ENCODE measurements around the gene CDKN2B-AS1. TPM values are rescaled to one million over a fixed set of nuclear protein-coding genes. Genes with fewer than 3 reads are reported as not detected.

CDKN2B-AS1 gene
- total and polyA plus RNA-seq, 2 of the 13 experiments (the other 11 are each of a cell fraction or from before 2014, with no cell fraction given), result 0.64 to 2.3 TPM

GRCh38 chr9:22158927-22159346 is 164.3 kb downstream of the CDKN2B-AS1 start (continued):
- TF ChIP-seq DR1 (CRISPR knock-in tag; IDR thresholded peaks at IDR 0.05) (no peak), ZNF790 (CRISPR knock-in tag; IDR thresholded peaks at IDR 0.05; ENCODE audit: borderline replicate concordance) (no peak), ZNF501 (CRISPR knock-in tag; IDR thresholded peaks at IDR 0.05) (no peak), SRSF4 (IDR thresholded peaks at IDR 0.05; ENCODE audit: low read depth, low read length, poor library complexity, severe bottlenecking) (no peak), FOXK1 (CRISPR knock-in tag; IDR thresholded peaks at IDR 0.05; ENCODE audit: borderline replicate concordance, low read depth) (peak; percentile 91), TFE3 (CRISPR knock-in tag; IDR thresholded peaks at IDR 0.05) (peak; percentile 97), DRAP1 (CRISPR knock-in tag; IDR thresholded peaks at IDR 0.05) (no peak), ZNF260 (CRISPR knock-in tag; IDR thresholded peaks at IDR 0.05; ENCODE audit: borderline replicate concordance, low read depth) (no peak), CREM (IDR thresholded peaks at IDR 0.05) (peak; percentile 48), CREM (CRISPR knock-in tag; IDR thresholded peaks at IDR 0.05) (no peak), ZNF589 (CRISPR knock-in tag; conservative IDR thresholded peaks at IDR 0.05) (0 out of 2 replicates have a peak, but pooled peaks have one; percentile 44), ZSCAN25 (CRISPR knock-in tag; IDR thresholded peaks at IDR 0.05) (no peak), ZNF709 (CRISPR knock-in tag; IDR thresholded peaks at IDR 0.05) (no peak), BRCA1 (CRISPR knock-in tag; IDR thresholded peaks at IDR 0.05) (no peak), ZIK1 (CRISPR knock-in tag; IDR thresholded peaks at IDR 0.05; ENCODE audit: borderline replicate concordance, low read depth) (no peak), ZBTB3 (CRISPR knock-in tag; IDR thresholded peaks at IDR 0.05; ENCODE audit: borderline replicate concordance, low read depth) (no peak), ZSCAN29 (CRISPR knock-in tag; conservative IDR thresholded peaks at IDR 0.05) (no peak), TOE1 (CRISPR knock-in tag; IDR thresholded peaks at IDR 0.05) (no peak), FOXK2 (IDR thresholded peaks at IDR 0.05) (no peak), SATB2 (CRISPR knock-in tag; IDR thresholded peaks at IDR 0.05) (no peak), MTF1 (CRISPR knock-in tag; IDR thresholded peaks at IDR 0.05) (no peak), ZNF496 (CRISPR knock-in tag; IDR thresholded peaks at IDR 0.05; ENCODE audit: insufficient replicate concordance) (no peak), ZSCAN21 (CRISPR knock-in tag; IDR thresholded peaks at IDR 0.05; ENCODE audit: borderline replicate concordance) (no peak), SSRP1 (CRISPR knock-in tag; IDR thresholded peaks at IDR 0.05) (no peak), FOXJ3 (CRISPR knock-in tag; IDR thresholded peaks at IDR 0.05; ENCODE audit: borderline replicate concordance) (peak; percentile 51; the same call in 1 of the 2 replicates)
- TF ChIP-seq, protein P1, sequence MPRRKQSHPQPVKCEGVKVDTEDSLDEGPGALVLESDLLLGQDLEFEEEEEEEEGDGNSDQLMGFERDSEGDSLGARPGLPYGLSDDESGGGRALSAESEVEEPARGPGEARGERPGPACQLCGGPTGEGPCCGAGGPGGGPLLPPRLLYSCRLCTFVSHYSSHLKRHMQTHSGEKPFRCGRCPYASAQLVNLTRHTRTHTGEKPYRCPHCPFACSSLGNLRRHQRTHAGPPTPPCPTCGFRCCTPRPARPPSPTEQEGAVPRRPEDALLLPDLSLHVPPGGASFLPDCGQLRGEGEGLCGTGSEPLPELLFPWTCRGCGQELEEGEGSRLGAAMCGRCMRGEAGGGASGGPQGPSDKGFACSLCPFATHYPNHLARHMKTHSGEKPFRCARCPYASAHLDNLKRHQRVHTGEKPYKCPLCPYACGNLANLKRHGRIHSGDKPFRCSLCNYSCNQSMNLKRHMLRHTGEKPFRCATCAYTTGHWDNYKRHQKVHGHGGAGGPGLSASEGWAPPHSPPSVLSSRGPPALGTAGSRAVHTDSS (CRISPR knock-in tag; conservative IDR thresholded peaks at IDR 0.05), result no peak
- TF ChIP-seq, protein P2, sequence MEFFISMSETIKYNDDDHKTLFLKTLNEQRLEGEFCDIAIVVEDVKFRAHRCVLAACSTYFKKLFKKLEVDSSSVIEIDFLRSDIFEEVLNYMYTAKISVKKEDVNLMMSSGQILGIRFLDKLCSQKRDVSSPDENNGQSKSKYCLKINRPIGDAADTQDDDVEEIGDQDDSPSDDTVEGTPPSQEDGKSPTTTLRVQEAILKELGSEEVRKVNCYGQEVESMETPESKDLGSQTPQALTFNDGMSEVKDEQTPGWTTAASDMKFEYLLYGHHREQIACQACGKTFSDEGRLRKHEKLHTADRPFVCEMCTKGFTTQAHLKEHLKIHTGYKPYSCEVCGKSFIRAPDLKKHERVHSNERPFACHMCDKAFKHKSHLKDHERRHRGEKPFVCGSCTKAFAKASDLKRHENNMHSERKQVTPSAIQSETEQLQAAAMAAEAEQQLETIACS (CRISPR knock-in tag; IDR thresholded peaks at IDR 0.05), result no peak
- TF ChIP-seq, protein P3, sequence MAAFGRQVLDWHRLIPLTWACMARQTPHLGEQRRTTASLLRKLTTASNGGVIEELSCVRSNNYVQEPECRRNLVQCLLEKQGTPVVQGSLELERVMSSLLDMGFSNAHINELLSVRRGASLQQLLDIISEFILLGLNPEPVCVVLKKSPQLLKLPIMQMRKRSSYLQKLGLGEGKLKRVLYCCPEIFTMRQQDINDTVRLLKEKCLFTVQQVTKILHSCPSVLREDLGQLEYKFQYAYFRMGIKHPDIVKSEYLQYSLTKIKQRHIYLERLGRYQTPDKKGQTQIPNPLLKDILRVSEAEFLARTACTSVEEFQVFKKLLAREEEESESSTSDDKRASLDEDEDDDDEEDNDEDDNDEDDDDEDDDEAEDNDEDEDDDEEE (CRISPR knock-in tag; IDR thresholded peaks at IDR 0.05), result no peak

All from HepG2 (cell line).